Natural killer cell (primary cell): Measurements from ENCODE around the gene FZR1. TPM values are rescaled to one million over a fixed set of nuclear protein-coding genes. Genes with fewer than 3 reads are reported as not detected.

Experiments used
- ATAC-seq, 3 donors: fragments of 150-1000 bp in 2 of 3; fragments of 200-7000 bp in 1 of 3; cut with Tn5 transposase; 1 replicate in 1 of 3; 2 replicates in 2 of 3; pipeline ENCODE4 v1.10.0; 2021; ENCODE audit warnings: mild to moderate bottlenecking in 2 of 3, moderate library complexity in 2 of 3
- DNase-seq, 2 donors: peaks; one replicate each; pipeline versions ENCODE4 v3.0.0 to v3.0.0-alpha.2; 2013 to 2021; ENCODE audit warnings: mixed read lengths in 1 of 2
- H3K27ac ChIP-seq: one replicate; pipeline ENCODE4 v1.5.1; 2013; ENCODE audit warnings: mild to moderate bottlenecking, low read length
- H3K27me3 ChIP-seq: one replicate; pipeline ENCODE4 v1.6.1; 2013; ENCODE audit warnings: low read length; ENCODE audit not compliant: control insufficient read depth, insufficient read depth
- H3K36me3 ChIP-seq: one replicate; pipeline ENCODE4 v1.6.1; 2013; ENCODE audit warnings: low read length; ENCODE audit not compliant: control insufficient read depth, insufficient read depth
- H3K4me1 ChIP-seq: one replicate; pipeline ENCODE4 v1.6.1; 2013; ENCODE audit warnings: low read length; ENCODE audit not compliant: control insufficient read depth, insufficient read depth
- H3K4me3 ChIP-seq: one replicate; pipeline ENCODE4 v1.5.1; 2013; ENCODE audit warnings: low read length
- H3K9me3 ChIP-seq: one replicate; pipeline ENCODE4 v1.6.1; 2013; ENCODE audit warnings: low read length; ENCODE audit not compliant: control insufficient read depth, insufficient read depth
- H3K27ac Mint-ChIP-seq, 2 donors: one replicate each; pipeline ENCODE4 v1.8.0; 2022; ENCODE audit warnings: mild to moderate bottlenecking in 2 of 2, mixed read lengths in 2 of 2, moderate library complexity in 1 of 2
- H3K27me3 Mint-ChIP-seq, 2 donors: one replicate each; pipeline ENCODE4 v1.8.0; 2022; ENCODE audit warnings: low read depth in 2 of 2, mixed read lengths in 2 of 2
- H3K36me3 Mint-ChIP-seq: one replicate; pipeline ENCODE4 v1.8.0; 2022; ENCODE audit warnings: mixed read lengths
- H3K4me1 Mint-ChIP-seq, 2 donors: one replicate each; pipeline ENCODE4 v1.8.0; 2022; ENCODE audit warnings: mixed read lengths in 2 of 2
- H3K4me3 Mint-ChIP-seq: one replicate; pipeline ENCODE4 v1.8.0; 2022; ENCODE audit warnings: mild to moderate bottlenecking, moderate library complexity, mixed read lengths
- H3K9me3 Mint-ChIP-seq, 2 donors: one replicate each; pipeline ENCODE4 v1.8.0; 2022; ENCODE audit warnings: mixed read lengths in 2 of 2
- WGBS: methylation state at CpG from one replicate; pipeline ENCODE4 v1.1.7; 2013; ENCODE audit warnings: missing lambda C conversion rate; ENCODE audit not compliant: insufficient coverage; 5-methylcytosine and 5-hydroxymethylcytosine counted together
- intact Hi-C: fragments of 100-400 bp; cut with micrococcal nuclease; formaldehyde crosslinking; loops from one replicate; pipeline ENCODE4 v1.14.2; 2022
- total RNA-seq, 4 donors: library from RNA; stranded (reverse); fragments of 120-200 nt in 1 of 4; gene quantifications; one replicate each; pipeline versions ENCODE4 v1.2.3 to v1.2.4, GENCODE V29; 2013 to 2022
- TF ChIP-seq, protein P1 (sequence below): fragments of 200-600 bp; IDR thresholded peaks from one replicate; pipeline ENCODE4 v1.8.0; 2022; ENCODE audit warnings: antibody characterized with exemption

The FZR1 gene
- total RNA-seq, 3 donors from 2014 or later (not counting 1 experiment from before 2014, with no cell fraction given), result 89.1 to 98.3 (median 91.4) TPM

DNA sequence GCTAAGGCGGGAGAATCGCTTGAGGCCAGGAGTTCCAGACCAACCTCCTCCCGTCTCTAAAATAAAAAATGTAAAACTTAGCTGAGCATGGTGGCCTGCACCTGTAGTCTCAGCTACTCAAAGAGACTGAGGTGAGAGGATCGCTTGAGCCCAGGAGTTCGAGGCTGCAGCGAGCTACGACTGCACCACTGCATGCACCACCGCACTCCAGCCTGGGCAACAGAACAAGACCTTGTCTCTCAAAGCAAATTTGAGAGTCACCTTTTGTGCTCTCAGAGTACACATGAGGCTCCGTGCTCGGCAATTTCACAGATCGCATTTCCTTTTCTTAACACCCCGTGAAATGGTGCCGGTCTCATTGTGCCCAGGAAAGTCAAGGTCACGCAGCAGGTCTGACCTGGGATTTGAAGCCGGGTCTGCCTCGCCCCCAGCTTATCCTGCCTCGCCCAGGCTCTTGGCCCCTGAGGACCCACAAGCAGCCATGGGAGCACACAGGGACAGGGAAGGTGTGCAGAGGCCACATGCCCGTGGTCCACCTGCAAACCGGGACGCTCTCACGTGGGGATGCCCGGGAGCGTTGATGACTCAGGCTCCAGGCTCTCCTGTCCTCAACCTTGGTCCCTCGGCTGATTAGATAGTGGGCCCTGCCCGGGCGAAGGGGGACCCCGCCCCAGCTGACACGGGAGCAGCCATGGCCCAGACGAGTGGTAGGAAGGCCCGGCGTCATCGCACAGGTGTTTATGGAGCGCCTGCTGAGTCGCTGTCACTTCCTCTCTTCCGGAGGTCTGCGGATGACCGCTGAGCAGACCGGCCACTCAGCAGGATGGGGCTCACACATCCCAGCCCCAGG, 24.6 kb upstream of the FZR1 start:
- no peaks in the 10 kb centered on the region for H3K9me3 Mint-ChIP-seq
- no peaks in the 10 kb centered on the region for H3K27me3 ChIP-seq
- no peaks in the 10 kb centered on the region for H3K9me3 ChIP-seq
- no peaks in the 10 kb centered on the region for H3K36me3 Mint-ChIP-seq
- WGBS, result 87% methylated on average over 38 of the region's 38 CpGs
- peaks cover 25% of the 10 kb centered on the region for H3K4me1 ChIP-seq
- ATAC-seq (no peak), DNase-seq (no peak)
- H3K4me3 ChIP-seq, result no peak overlapping the region
- no peak overlapping the region for H3K27ac Mint-ChIP-seq
- H3K4me1 Mint-ChIP-seq, result peaks cover 13 to 29% of the 10 kb centered on the region in 2 donors
- intact Hi-C loops, result no loop called here
- no peak overlapping the region for H3K27ac ChIP-seq
- H3K27me3 Mint-ChIP-seq, result no peaks in the 10 kb centered on the region
- TF ChIP-seq, protein P1, sequence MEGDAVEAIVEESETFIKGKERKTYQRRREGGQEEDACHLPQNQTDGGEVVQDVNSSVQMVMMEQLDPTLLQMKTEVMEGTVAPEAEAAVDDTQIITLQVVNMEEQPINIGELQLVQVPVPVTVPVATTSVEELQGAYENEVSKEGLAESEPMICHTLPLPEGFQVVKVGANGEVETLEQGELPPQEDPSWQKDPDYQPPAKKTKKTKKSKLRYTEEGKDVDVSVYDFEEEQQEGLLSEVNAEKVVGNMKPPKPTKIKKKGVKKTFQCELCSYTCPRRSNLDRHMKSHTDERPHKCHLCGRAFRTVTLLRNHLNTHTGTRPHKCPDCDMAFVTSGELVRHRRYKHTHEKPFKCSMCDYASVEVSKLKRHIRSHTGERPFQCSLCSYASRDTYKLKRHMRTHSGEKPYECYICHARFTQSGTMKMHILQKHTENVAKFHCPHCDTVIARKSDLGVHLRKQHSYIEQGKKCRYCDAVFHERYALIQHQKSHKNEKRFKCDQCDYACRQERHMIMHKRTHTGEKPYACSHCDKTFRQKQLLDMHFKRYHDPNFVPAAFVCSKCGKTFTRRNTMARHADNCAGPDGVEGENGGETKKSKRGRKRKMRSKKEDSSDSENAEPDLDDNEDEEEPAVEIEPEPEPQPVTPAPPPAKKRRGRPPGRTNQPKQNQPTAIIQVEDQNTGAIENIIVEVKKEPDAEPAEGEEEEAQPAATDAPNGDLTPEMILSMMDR, result no peak
- no peak overlapping the region for H3K4me3 Mint-ChIP-seq
- H3K36me3 ChIP-seq, result no peaks in the 10 kb centered on the region

DNA sequence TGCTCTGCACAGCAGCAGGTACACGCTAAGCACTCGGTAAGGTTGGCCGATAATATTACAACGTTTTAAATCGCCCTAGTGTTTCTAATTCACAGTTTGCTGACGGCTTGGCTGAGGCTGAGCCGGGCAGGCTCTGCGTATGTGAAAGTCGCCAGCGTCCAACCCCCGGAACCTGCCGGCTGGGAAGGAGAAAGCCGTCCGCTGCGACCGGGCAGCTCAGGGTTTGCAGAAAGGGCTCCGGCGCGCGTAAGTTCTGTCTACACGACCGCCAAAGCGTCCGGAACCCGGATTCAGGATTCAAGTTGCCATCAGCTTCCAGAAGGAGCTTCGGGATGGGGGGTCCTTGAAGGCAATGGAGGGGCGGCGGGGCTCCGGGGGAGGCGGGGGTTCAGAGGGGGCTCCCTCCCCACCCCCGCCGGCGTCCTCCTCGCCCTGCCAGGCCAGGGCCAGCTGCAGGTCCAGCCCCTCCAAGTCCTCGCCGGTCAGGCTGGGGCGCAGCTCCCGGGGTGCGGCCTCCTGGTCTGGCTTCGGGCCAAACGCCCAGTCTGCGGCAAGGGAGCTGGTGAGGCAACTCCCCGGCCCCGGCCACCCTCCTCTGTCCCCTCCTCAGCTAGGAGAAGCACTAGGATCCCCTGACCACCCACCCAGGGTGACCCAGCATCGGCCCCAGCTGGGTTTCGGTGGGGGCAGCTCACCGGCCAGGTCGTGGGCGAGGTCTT, 23.4 kb upstream of the FZR1 start:
- intact Hi-C loops, result no loop called here

DNA sequence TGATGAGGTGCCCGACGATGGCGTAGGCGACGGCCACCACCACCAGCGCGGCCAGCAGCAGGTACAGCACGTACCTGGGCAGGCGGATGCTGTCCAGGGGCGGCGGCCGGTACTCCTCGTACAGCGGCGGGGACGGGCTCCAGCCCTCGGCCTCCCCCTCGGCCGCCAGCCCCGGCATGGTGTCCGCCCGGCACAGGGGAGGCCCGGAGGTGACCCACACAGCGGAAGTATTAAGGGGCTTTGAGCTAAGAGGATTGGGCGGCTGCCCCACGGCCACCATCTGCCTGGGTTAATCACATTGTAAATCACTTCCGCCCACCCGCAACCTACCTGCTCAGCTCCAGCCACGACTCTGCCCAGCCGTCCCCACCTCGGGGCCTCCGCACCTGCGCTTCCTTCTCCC, 22.9 kb upstream of the FZR1 start, which contains the start of gene SMIM44:
Gene SMIM44 (minus strand): TSS at position 216 of the 403 bp plus-strand sequence. CDS start 38 bp downstream, at position 178.
- H3K4me3 Mint-ChIP-seq, result no peak within 1 kb of the TSS
- 90% methylated on average over 33 of the region's 33 CpGs for WGBS
- Histone ChIP-seq H3K36me3 (no peaks in the 10 kb centered on the region), H3K4me3 (no peak within 1 kb of the TSS), H3K4me1 (peaks cover 22% of the 10 kb centered on the region), H3K27me3 (no peaks in the 10 kb centered on the region), H3K9me3 (no peaks in the 10 kb centered on the region), H3K27ac (no peak within 1 kb of the TSS)
- ATAC-seq (no peak), DNase-seq (no peak)
- H3K36me3 Mint-ChIP-seq, result no peaks in the 10 kb centered on the region
- H3K9me3 Mint-ChIP-seq, result no peaks in the 10 kb centered on the region
- intact Hi-C loops, result no loop called here
- TF ChIP-seq, protein P1, result no peak
- H3K4me1 Mint-ChIP-seq, result peaks cover 8 to 24% of the 10 kb centered on the region in 2 donors
- H3K27ac Mint-ChIP-seq, result no peak within 1 kb of the TSS
- no peaks in the 10 kb centered on the region for H3K27me3 Mint-ChIP-seq

More for the DNA sequence above, 23.4 kb upstream of the FZR1 start:
- Histone ChIP-seq H3K36me3 (no peaks in the 10 kb centered on the region), H3K27ac (no peak overlapping the region), H3K4me1 (peaks cover 25% of the 10 kb centered on the region), H3K4me3 (no peak overlapping the region), H3K27me3 (no peaks in the 10 kb centered on the region), H3K9me3 (no peaks in the 10 kb centered on the region)
- no peaks in the 10 kb centered on the region for H3K36me3 Mint-ChIP-seq
- no peak overlapping the region for H3K27ac Mint-ChIP-seq
- 93% methylated on average over 49 of the region's 49 CpGs for WGBS
- no peaks in the 10 kb centered on the region for H3K27me3 Mint-ChIP-seq
- TF ChIP-seq, protein P1, result no peak
- no peak for ATAC-seq
- no peak overlapping the region for H3K4me3 Mint-ChIP-seq
- no peaks in the 10 kb centered on the region for H3K9me3 Mint-ChIP-seq
- peaks cover 13 to 29% of the 10 kb centered on the region in 2 donors for H3K4me1 Mint-ChIP-seq
- DNase-seq, result no peak
